H9 (cell line): Measurements from ENCODE around the gene DDRGK1. TPM values are rescaled to one million over a fixed set of nuclear protein-coding genes. Genes with fewer than 3 reads are reported as not detected.

ENCODE experiments used
- DNase-seq: peaks from one replicate; pipeline ENCODE4 v3.0.0-alpha.2; 2017
- H2AFZ ChIP-seq: one replicate; pipeline ENCODE4 v1.6.1; 2013; ENCODE audit warnings: mild to moderate bottlenecking, low read length, control low read depth, moderate library complexity
- H2AK5ac ChIP-seq: 2 replicates; pipeline ENCODE4 v1.6.1; 2013; ENCODE audit warnings: low read length, control low read depth, mixed read lengths; ENCODE audit not compliant: insufficient read length
- H2BK120ac ChIP-seq: one replicate; pipeline ENCODE4 v1.6.1; 2013; ENCODE audit warnings: low read depth, mild to moderate bottlenecking, low read length, control low read depth, inconsistent platforms; ENCODE audit not compliant: poor library complexity, severe bottlenecking
- H2BK12ac ChIP-seq: 2 replicates; pipeline ENCODE4 v1.6.1; 2013; ENCODE audit warnings: low read length, control low read depth, mixed read lengths, low read depth; ENCODE audit not compliant: insufficient read length
- H2BK15ac ChIP-seq: 2 replicates; pipeline ENCODE4 v1.6.1; 2013; ENCODE audit warnings: low read depth, low read length, control low read depth
- H2BK20ac ChIP-seq: one replicate; pipeline ENCODE4 v1.6.1; 2013; ENCODE audit warnings: low read depth, mild to moderate bottlenecking, low read length, control low read depth, inconsistent platforms; ENCODE audit not compliant: poor library complexity, severe bottlenecking
- H2BK5ac ChIP-seq: 2 replicates; pipeline ENCODE4 v1.6.1; 2013; ENCODE audit warnings: low read length, control low read depth, mixed read lengths; ENCODE audit not compliant: insufficient read length
- H3K14ac ChIP-seq: 2 replicates; pipeline ENCODE4 v1.6.1; 2013; ENCODE audit warnings: low read length, control low read depth; ENCODE audit not compliant: insufficient read depth
- H3K18ac ChIP-seq: 2 replicates; pipeline ENCODE4 v1.6.1; 2013; ENCODE audit warnings: low read depth, mild to moderate bottlenecking, mixed read lengths, low read length, control low read depth; ENCODE audit not compliant: insufficient read length
- H3K23ac ChIP-seq: 2 replicates; pipeline ENCODE4 v1.6.1; 2013; ENCODE audit warnings: low read length, control low read depth, mixed read lengths, low read depth; ENCODE audit not compliant: insufficient read length
- H3K23me2 ChIP-seq: 2 replicates; pipeline ENCODE4 v1.6.1; 2013; ENCODE audit warnings: low read depth, mild to moderate bottlenecking, mixed read lengths, low read length, control low read depth; ENCODE audit not compliant: insufficient read length, poor library complexity, severe bottlenecking
- H3K27ac ChIP-seq: 2 replicates; pipeline ENCODE4 v1.5.1; 2013; ENCODE audit warnings: low read length, control low read depth, mixed read lengths, low read depth; ENCODE audit not compliant: insufficient read length
- H3K27me3 ChIP-seq: 2 replicates; pipeline ENCODE4 v1.6.1; 2013; ENCODE audit warnings: low read length, control low read depth, inconsistent platforms; ENCODE audit not compliant: insufficient read depth
- H3K4ac ChIP-seq: 2 replicates; pipeline ENCODE4 v1.6.1; 2013; ENCODE audit warnings: low read depth, mild to moderate bottlenecking, control low read depth, inconsistent platforms, low read length, moderate library complexity
- H3K4me1 ChIP-seq: 2 replicates; pipeline ENCODE4 v1.6.1; 2013; ENCODE audit warnings: low read length, control low read depth, inconsistent platforms; ENCODE audit not compliant: insufficient read depth
- H3K4me2 ChIP-seq: 2 replicates; pipeline ENCODE4 v1.6.1; 2013; ENCODE audit warnings: low read length, control low read depth, mixed read lengths; ENCODE audit not compliant: insufficient read length, insufficient read depth
- H3K56ac ChIP-seq: 2 replicates; pipeline ENCODE4 v1.6.1; 2013; ENCODE audit warnings: low read depth, mild to moderate bottlenecking, mixed read lengths, low read length, control low read depth; ENCODE audit not compliant: insufficient read length
- H3K79me1 ChIP-seq: 2 replicates; pipeline ENCODE4 v1.6.1; 2013; ENCODE audit warnings: low read depth, mild to moderate bottlenecking, moderate library complexity, low read length, control low read depth, inconsistent platforms; ENCODE audit not compliant: insufficient read depth, poor library complexity, severe bottlenecking
- H3K79me2 ChIP-seq: 2 replicates; pipeline ENCODE4 v1.6.1; 2013; ENCODE audit warnings: low read length, control low read depth, inconsistent platforms; ENCODE audit not compliant: insufficient read depth
- H3K9ac ChIP-seq: 2 replicates; pipeline ENCODE4 v1.6.1; 2013; ENCODE audit warnings: low read length, control low read depth, mixed read lengths; ENCODE audit not compliant: insufficient read length; ENCODE audit errors: extremely low read depth
- H3K9me3 ChIP-seq: one replicate; pipeline ENCODE4 v1.6.1; 2013; ENCODE audit warnings: low read depth, low read length, inconsistent platforms; ENCODE audit not compliant: control insufficient read depth
- H3T11ph ChIP-seq: one replicate; pipeline ENCODE4 v1.6.1; 2013; ENCODE audit warnings: mild to moderate bottlenecking, low read length, control low read depth, inconsistent platforms
- H4K20me1 ChIP-seq: one replicate; pipeline ENCODE4 v1.6.1; 2013; ENCODE audit not compliant: control insufficient read depth, insufficient read length, insufficient read depth
- H4K5ac ChIP-seq: 2 replicates; pipeline ENCODE4 v1.6.1; 2013; ENCODE audit warnings: low read depth, mild to moderate bottlenecking, mixed read lengths, low read length, control low read depth; ENCODE audit not compliant: insufficient read length
- H4K8ac ChIP-seq: replicated peaks from 2 replicates; pipeline ENCODE4 v1.6.1; 2013; ENCODE audit warnings: low read length, control low read depth, mixed read lengths, low read depth; ENCODE audit not compliant: insufficient read length
- H4K91ac ChIP-seq: 2 replicates; pipeline ENCODE4 v1.6.1; 2013; ENCODE audit warnings: low read depth, mild to moderate bottlenecking, moderate library complexity, mixed read lengths, low read length, control low read depth; ENCODE audit not compliant: insufficient read length
- H3K27ac Mint-ChIP-seq, 3 experiments: 2 replicates in 2 of 3; 3 replicates in 1 of 3; pipeline ENCODE4 v1.8.0; 2020 to 2021; ENCODE audit warnings: mixed read lengths in 3 of 3, mild to moderate bottlenecking in 1 of 3, moderate library complexity in 1 of 3
- H3K27me3 Mint-ChIP-seq: 2 replicates; pipeline ENCODE4 v1.8.0; 2021; ENCODE audit warnings: low read depth, mild to moderate bottlenecking, moderate library complexity, mixed read lengths
- H3K36me3 Mint-ChIP-seq, 3 experiments: 2 replicates in 2 of 3; 3 replicates in 1 of 3; pipeline ENCODE4 v1.8.0; 2020 to 2021; ENCODE audit warnings: low read depth in 3 of 3, mixed read lengths in 3 of 3; ENCODE audit not compliant: insufficient read depth in 1 of 3
- H3K4me1 Mint-ChIP-seq, 2 experiments: 2 replicates each; pipeline ENCODE4 v1.8.0; 2020; ENCODE audit warnings: mixed read lengths in 2 of 2
- H3K4me3 Mint-ChIP-seq, 2 experiments: 2 replicates in 1 of 2; 3 replicates in 1 of 2; pipeline ENCODE4 v1.8.0; 2020 to 2021; ENCODE audit warnings: mild to moderate bottlenecking in 2 of 2, mixed read lengths in 2 of 2, moderate library complexity in 1 of 2
- H3K9me3 Mint-ChIP-seq, 2 experiments: 2 replicates in 1 of 2; 3 replicates in 1 of 2; pipeline ENCODE4 v1.8.0; 2020; ENCODE audit warnings: mild to moderate bottlenecking in 2 of 2, mixed read lengths in 2 of 2, moderate library complexity in 1 of 2
- WGBS: extraction: QIAGEN DNeasy Blood & Tissue Kit; methylation state at CpG from one replicate; pipeline ENCODE4 v1.1.7; 2013; ENCODE audit warnings: missing lambda C conversion rate, low lambda C conversion rate, mixed read lengths; ENCODE audit not compliant: insufficient read length; ENCODE audit errors: extremely low coverage; 5-methylcytosine and 5-hydroxymethylcytosine counted together
- total RNA-seq: library from RNA; stranded (reverse); gene quantifications from 2 replicates; pipeline ENCODE4 v1.2.1, GENCODE V29; 2021
- TF ChIP-seq, protein P1 (sequence below): fragments of 200-600 bp; sonication (generic); conservative IDR thresholded peaks from 3 replicates; pipeline ENCODE4 v1.8.0; 2021; ENCODE audit warnings: antibody characterized with exemption, mild to moderate bottlenecking

DDRGK1 gene
- total RNA-seq, 1 experiment from 2014 or later, result 58.1 TPM

DNA sequence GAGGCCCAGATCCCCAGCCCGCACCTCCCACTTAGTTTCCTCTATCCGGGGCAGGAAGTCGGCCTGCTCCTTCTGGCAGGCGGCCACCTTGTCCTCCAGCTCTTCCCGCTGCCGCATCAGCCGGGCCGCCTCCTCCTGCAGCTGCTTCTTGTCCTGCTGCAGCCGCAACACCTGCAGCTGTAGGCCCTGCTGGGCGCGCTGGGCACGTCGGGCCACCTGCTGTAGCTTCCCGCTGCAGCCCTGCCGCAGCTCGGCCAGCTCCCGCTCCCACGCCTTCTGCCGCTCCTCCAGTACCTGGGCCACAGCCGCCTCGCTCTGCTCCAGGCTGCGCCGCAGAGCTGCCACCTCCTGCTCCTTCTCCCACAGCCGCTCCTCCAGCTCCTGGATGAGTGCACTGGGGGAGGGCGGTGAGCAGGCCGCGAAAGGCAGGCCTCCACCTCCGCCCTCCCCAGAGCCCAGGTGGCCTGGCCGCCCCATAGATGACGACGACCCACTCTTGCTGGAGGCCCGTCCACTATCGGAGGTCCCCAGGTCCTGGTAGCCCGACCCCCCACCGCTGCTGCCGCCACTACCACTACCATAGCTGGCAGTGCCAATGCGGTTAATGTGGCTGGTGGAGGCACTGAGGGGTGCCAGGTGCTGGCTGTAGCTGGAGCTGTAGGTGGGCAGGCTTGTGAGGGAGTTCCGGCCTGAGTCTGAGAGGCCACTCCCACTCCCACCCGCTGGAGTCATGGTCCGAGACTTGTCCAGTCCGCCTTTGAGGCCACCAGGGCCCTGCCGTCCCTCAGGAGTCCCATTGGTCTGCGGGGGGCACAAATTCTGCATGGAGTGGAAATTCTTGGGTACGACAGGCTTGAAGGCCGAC is 38.8 kb downstream of the DDRGK1 start:
- no peak overlapping the region for H3K23ac ChIP-seq
- DNase-seq, result no peak
- no peaks in the 10 kb centered on the region for H3K79me2 ChIP-seq
- H3T11ph ChIP-seq, result no peak overlapping the region
- no peaks in the 10 kb centered on the region; the same call in 1 of the 2 replicates for H3K4me1 ChIP-seq
- Mint-ChIP-seq H3K9me3 (no peaks in the 10 kb centered on the region; a peak in 1 of 5 replicates), H3K4me3 (no peak overlapping the region), H3K27me3 (peaks cover 4% of the 10 kb centered on the region; the same call in 1 of the 2 replicates), H3K27ac (no peak overlapping the region; a peak in 1 of 7 replicates), H3K36me3 (peaks cover 7 to 24% (median 7%) of the 10 kb centered on the region in 3 experiments; a peak in 5 of 7 replicates), H3K4me1 (peaks cover 17 to 27% of the 10 kb centered on the region in 2 experiments)
- WGBS, result no CpG with 5 or more reads among the region's 45 CpGs
- H4K91ac ChIP-seq, result no peak overlapping the region
- H4K20me1 ChIP-seq, result no peaks in the 10 kb centered on the region
- no peak overlapping the region for H2BK15ac ChIP-seq
- H3K27me3 ChIP-seq, result no peaks in the 10 kb centered on the region
- no peaks in the 10 kb centered on the region for H3K79me1 ChIP-seq
- H3K18ac ChIP-seq, result no peak overlapping the region
- no peak overlapping the region for H3K4ac ChIP-seq
- H2BK12ac ChIP-seq, result no peak overlapping the region
- H3K4me2 ChIP-seq, result no peak overlapping the region
- no peak overlapping the region for H2AK5ac ChIP-seq
- H3K23me2 ChIP-seq, result peaks cover 9% of the 10 kb centered on the region
- H4K5ac ChIP-seq, result no peak overlapping the region
- H3K56ac ChIP-seq, result no peak overlapping the region
- no peak overlapping the region for H3K9ac ChIP-seq
- no peak overlapping the region for H2BK120ac ChIP-seq
- H3K9me3 ChIP-seq, result no peaks in the 10 kb centered on the region
- no peak overlapping the region for H3K14ac ChIP-seq
- no peak overlapping the region for H2BK20ac ChIP-seq
- no peak overlapping the region for H4K8ac ChIP-seq
- no peak overlapping the region for H2BK5ac ChIP-seq
- no peak overlapping the region for H2AFZ ChIP-seq
- TF ChIP-seq, protein P1, sequence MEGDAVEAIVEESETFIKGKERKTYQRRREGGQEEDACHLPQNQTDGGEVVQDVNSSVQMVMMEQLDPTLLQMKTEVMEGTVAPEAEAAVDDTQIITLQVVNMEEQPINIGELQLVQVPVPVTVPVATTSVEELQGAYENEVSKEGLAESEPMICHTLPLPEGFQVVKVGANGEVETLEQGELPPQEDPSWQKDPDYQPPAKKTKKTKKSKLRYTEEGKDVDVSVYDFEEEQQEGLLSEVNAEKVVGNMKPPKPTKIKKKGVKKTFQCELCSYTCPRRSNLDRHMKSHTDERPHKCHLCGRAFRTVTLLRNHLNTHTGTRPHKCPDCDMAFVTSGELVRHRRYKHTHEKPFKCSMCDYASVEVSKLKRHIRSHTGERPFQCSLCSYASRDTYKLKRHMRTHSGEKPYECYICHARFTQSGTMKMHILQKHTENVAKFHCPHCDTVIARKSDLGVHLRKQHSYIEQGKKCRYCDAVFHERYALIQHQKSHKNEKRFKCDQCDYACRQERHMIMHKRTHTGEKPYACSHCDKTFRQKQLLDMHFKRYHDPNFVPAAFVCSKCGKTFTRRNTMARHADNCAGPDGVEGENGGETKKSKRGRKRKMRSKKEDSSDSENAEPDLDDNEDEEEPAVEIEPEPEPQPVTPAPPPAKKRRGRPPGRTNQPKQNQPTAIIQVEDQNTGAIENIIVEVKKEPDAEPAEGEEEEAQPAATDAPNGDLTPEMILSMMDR, result no peak
- no peak overlapping the region for H3K27ac ChIP-seq
